HG02981 (cell line): ENCODE data around the gene TUBA1C.
"Not testable (repeated sequence)": the region's sequence is repeated elsewhere in the genome, so short reads cannot be mapped to it uniquely, and the experiment has no call there.

Experiments used
- ATAC-seq: cut with Tn5 transposase; IDR thresholded peaks from one replicate; pipeline ENCODE4 v1.9.1; 2021; ENCODE audit warnings: mild to moderate bottlenecking, moderate library complexity; ENCODE audit not compliant: unreplicated experiment

Gene TUBA1C

GRCh38 chr12:49282740-49283375 lies 18.0 kb downstream of the TUBA1C start:
- not testable (repeated sequence) for ATAC-seq

GRCh38 chr12:49283541-49284429 lies 18.9 kb downstream of the TUBA1C start:
- ATAC-seq: no peak

DNA sequence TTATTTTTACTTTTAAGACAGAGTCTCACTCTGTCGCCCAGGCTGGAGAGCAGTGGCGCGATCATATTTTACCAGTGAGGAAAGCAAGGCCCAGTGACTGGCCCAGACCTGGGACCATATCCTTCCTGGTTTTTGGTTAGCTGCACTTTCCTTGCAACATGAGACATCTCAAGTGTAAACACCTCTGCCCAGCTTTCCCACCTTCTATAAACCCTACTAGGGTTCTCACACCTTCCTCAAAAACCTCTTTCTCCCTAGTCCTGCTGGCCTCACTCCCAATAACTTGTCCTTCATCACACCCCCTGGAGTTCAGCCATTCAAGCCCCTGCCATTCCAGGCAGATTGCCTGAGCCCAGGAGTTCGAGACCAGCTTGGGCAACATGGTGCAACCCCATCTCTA lies 19.8 kb downstream of the TUBA1C start:
- no peak for ATAC-seq

DNA sequence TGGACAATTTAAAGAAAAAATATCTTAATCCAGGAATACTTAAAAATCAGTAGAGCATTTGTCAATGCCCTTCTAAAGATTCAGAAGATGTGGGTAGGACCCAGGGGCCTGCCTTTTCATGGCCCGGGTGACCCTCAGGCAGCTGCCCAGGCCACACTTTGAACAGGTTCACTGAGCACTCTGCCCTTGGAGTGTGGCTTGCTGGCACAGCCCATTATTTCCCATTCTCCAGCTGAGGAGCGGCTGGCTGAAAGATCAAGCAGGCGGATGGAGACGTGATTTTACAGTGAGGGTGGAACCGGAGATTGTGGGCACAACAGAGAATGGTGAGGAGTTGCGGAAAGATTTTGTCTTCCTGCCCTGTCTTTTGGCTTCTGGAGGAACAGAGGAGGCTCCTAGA lies 23.0 kb downstream of the TUBA1C start:
- no peak for ATAC-seq

DNA sequence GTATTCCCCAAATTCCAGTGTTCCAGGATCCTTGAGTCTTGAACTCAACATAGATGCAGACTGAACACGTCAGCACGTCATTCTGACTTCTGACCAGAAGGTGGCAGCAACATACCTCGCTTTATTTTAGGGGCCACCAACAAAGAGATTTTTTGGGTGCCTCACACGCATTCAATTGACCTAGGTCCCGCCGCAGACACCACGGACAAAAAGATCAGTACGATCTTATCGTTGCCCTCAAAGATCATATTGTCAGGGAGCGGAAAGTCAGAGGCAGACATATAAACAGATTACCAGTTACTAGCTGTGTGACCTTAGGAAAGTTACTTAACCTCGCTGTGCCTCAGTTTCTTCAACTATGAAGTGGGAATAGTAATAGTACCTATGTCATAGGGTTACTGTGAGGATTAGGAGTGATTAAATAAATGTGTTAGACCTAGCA lies 23.6 kb downstream of the TUBA1C start:
- no peak for ATAC-seq

- no peak for ATAC-seq
Measured at GRCh38 chr12:49288922-49289555, 24.2 kb downstream of the TUBA1C start.

DNA sequence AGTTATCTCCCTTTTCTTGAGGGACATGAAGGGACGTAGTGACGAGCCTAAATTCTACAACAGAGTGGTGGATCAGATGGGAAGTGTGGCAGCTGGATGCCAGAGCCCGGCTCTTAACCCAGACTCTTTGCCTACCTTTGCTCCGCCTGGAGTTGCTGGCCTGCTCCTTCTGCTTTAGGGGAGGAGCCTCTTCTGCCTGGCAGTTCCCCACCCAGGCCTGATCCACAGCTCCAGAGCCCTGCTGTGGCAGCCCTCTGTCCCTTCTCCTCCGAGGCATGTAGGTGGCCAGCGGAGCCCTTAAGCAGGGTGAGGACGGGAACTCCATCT lies 27.8 kb downstream of the TUBA1C start:
- ATAC-seq: no peak

GRCh38 chr12:49293056-49293956 lies 28.4 kb downstream of the TUBA1C start:
- ATAC-seq: no peak

DNA sequence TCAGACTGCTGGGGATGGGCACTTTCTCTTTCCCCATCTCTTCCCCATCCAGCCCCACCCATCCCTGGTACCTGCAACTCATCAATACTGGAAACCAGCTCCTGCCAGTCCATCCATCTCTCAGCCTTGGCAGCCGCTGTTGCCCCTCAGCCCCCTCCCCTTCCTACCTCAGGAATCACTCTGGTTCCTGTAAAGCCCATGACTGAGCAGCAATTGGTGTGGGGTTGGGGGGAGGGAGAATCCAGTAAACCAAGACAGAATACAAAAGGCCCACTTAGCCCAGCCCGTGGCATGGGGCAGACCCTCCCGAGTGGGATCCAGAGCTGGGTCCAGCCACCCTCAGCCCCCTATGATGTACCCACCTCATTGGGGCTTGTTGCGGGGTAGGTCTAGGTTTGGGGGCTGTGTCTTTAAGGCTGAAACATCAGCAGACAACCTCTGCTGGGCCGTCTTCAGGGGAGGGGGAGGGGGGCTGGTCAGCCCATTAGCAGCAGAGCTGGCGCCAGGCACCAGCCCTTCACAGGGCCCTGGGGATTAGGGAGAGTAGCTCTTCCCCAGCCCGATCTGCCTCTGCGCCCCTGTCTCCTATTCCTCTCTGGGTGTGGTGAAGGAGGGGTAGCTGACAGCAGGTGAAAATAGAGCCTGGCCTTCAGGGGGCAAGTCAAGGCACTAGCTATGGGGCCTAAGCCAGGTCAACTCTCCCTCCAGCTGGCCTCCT lies 29.4 kb downstream of the TUBA1C start:
- ATAC-seq: no peak

- no peak for ATAC-seq
Measured at GRCh38 chr12:49294804-49295081, 29.9 kb downstream of the TUBA1C start.

DNA sequence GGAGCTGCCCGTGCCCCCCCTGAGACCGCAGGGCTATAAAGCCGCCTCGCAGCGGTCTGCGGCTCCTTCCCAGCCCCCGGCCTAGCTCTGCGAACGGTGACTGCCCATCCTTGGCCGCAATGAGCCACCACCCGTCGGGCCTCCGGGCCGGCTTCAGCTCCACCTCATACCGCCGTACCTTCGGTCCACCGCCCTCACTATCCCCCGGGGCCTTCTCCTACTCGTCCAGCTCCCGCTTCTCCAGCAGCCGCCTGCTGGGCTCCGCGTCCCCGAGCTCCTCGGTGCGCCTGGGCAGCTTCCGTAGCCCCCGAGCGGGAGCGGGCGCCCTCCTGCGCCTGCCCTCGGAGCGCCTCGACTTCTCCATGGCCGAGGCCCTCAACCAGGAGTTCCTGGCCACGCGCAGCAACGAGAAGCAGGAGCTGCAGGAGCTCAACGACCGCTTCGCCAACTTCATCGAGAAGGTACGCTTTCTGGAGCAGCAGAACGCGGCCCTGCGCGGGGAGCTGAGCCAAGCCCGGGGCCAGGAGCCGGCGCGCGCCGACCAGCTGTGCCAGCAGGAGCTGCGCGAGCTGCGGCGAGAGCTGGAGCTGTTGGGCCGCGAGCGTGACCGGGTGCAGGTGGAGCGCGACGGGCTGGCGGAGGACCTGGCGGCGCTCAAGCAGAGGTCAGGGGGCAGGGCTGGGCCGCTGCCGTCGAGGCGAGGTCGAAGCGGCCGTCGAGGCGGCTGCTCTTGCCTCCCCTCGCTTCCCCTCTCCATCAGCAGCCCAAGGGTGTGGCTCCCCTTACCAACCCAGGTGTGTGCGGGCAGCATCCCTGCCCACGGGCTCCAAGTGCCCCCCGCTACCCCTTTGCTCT lies 30.4 kb downstream of the TUBA1C start, which contains the start of gene PRPH:
TSS of gene PRPH (plus strand) at position 66 of the 855 bp plus-strand sequence. CDS start at position 120, 54 bp downstream.
- ATAC-seq: no peak

DNA sequence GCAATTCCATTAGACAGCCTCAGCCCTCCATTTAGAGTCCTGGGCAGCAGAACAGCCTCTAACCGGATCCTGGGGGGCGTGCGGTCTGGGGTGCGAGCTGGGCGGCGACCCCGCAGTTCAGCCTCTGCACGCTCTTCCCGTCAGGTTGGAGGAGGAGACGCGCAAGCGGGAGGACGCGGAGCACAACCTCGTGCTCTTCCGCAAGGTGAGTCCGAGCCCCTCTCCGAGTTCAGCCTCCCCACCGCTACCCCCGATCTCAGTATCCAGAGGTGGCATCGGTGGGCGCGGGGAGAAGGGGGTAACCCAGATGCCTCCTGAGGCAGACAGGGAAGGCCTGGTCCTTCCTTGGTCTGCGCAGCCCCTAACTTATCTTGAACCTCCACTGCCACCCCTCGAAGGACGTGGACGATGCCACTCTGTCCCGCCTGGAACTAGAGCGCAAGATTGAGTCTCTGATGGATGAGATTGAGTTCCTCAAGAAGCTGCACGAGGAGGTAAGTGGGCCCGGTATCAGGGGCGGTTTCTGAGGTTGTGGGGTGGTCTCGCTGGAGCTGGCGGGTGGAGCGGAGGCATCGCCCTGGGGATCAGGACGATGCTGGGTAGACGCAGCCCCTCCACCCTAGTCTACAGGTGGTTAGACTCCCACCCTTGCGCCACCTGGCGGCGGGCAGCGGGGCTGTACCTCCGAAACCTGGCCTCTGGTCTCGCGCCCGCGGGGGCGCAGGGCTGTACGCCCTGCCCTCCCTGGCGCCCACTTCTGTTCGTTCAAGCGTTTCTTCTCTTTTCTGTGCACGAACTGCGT lies 31.4 kb downstream of the TUBA1C start:
- ATAC-seq: no peak

DNA sequence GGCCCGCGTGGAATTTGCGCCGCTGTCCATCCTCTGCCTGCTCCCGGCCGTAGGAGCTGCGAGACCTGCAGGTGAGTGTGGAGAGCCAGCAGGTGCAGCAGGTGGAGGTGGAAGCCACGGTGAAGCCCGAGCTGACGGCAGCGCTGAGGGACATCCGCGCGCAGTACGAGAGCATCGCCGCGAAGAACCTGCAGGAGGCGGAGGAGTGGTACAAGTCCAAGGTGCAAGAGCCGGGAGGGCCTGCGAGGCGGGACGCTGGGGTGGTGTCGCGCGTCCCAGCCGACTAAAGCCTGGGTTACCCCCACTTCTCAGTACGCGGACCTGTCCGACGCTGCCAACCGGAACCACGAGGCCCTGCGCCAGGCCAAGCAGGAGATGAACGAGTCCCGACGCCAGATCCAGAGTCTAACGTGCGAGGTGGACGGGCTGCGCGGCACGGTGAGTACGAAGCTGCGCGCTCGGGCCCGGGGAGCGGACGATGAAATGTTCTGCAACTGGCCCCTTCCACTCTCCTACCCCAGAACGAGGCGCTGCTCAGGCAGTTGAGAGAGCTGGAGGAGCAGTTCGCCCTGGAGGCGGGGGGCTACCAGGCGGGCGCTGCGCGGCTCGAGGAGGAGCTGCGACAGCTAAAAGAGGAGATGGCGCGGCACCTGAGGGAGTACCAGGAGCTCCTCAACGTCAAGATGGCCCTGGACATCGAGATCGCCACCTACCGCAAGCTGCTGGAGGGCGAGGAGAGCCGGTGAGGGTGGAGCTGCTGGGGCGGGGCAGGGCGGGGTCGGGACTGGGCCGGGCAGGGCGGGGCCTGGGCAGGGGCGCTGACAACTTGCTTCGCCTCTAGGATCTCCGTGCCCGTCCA lies 32.2 kb downstream of the TUBA1C start:
- no peak for ATAC-seq

GRCh38 chr12:49297695-49298060 lies 32.8 kb downstream of the TUBA1C start:
- no peak for ATAC-seq

GRCh38 chr12:49298160-49298559 lies 33.3 kb downstream of the TUBA1C start:
- no peak for ATAC-seq

GRCh38 chr12:49301760-49302159 lies 36.9 kb downstream of the TUBA1C start:
- no peak for ATAC-seq

GRCh38 chr12:49304161-49304560 lies 39.3 kb downstream of the TUBA1C start:
- no peak for ATAC-seq
